Measurements from ENCODE around the gene CA10.

DNA sequence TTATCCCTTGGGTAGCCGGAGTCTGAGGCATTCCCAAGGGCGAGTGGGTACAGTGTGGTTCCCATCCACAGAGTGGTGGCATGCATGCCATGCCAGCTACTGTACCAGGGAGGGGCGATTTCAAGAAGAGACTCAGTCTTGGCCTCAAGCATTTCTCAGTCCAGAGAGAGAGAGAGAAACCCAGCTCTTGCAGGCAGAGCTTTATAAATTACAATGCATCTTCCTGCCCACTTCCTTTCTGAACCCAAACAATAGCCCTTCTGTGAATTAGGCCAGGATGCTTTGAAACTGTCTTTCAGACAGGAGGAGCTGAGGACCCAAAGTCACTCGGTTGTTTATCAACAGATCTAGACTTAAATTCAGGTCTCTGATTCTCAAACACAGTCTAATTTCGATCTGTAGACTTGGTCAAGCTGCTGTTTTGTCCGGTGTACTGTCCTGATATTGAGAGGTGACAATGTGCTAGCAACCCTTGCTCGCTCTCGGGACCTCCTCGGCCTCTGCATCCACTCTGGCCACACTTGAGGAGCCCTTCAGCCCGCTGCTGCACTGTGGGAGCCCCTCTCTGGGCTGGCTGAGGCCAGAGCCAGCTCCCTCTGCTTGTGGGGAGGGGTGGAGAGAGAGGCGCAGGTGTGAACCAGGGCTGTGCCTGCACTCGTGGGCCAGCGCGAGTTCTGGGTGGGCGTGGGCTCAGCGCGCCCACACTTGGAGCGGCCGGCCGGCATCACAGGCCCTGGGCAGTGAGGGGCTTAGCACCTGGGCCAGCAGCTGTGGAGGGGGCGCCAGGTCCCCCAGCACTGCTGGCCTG lies 490.2 kb downstream of the CA10 start:
- TF ChIP-seq POLR2A (IDR thresholded peaks at IDR 0.05; ENCODE audit: low read depth, low read length) (no peak), EZH2 (IDR thresholded peaks at IDR 0.05; ENCODE audit: borderline replicate concordance, low read depth, low read length, severe bottlenecking) (no peak), POLR2AphosphoS5 (IDR thresholded peaks at IDR 0.05; ENCODE audit: insufficient read depth, low read depth, low read length) (no peak)
- TF ChIP-seq, protein P1, sequence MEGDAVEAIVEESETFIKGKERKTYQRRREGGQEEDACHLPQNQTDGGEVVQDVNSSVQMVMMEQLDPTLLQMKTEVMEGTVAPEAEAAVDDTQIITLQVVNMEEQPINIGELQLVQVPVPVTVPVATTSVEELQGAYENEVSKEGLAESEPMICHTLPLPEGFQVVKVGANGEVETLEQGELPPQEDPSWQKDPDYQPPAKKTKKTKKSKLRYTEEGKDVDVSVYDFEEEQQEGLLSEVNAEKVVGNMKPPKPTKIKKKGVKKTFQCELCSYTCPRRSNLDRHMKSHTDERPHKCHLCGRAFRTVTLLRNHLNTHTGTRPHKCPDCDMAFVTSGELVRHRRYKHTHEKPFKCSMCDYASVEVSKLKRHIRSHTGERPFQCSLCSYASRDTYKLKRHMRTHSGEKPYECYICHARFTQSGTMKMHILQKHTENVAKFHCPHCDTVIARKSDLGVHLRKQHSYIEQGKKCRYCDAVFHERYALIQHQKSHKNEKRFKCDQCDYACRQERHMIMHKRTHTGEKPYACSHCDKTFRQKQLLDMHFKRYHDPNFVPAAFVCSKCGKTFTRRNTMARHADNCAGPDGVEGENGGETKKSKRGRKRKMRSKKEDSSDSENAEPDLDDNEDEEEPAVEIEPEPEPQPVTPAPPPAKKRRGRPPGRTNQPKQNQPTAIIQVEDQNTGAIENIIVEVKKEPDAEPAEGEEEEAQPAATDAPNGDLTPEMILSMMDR (IDR thresholded peaks at IDR 0.05; ENCODE audit: extremely low read depth in 1 of 2, insufficient read depth in 1 of 2, low read depth in 1 of 2, low read length in 2 of 2): no peak
- TF ChIP-seq, protein P2, sequence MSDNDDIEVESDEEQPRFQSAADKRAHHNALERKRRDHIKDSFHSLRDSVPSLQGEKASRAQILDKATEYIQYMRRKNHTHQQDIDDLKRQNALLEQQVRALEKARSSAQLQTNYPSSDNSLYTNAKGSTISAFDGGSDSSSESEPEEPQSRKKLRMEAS (IDR thresholded peaks at IDR 0.05; ENCODE audit: insufficient read depth, insufficient read length): no peak
